ENCODE data around the gene LINC00305.

LINC00305 gene

GRCh38 chr18:64111950-64112349, 36.9 kb downstream of the LINC00305 start:
- DNase-seq: no peak

GRCh38 chr18:64110692-64111480, 38.0 kb downstream of the LINC00305 start:
- no peak for DNase-seq

DNA sequence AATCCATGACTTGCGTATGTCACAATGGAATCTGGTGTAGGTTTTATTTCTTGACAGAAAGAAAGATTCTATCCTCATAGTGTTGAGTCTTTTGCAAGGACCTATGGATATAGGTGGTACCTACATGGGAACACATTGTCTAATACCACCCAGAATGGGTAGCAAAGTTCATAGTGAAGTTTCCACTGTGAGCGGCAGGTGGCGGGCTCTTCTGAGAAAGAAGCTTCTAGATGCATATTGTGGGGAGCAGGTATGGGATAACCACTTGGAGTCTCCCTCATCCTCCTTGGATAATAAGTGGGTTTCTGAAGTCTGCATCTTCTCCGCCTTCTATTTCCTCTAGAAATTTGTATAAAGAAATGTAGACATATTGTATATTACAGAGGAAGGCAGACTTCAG, 44.9 kb downstream of the LINC00305 start:
- DNase-seq: no peak

DNA sequence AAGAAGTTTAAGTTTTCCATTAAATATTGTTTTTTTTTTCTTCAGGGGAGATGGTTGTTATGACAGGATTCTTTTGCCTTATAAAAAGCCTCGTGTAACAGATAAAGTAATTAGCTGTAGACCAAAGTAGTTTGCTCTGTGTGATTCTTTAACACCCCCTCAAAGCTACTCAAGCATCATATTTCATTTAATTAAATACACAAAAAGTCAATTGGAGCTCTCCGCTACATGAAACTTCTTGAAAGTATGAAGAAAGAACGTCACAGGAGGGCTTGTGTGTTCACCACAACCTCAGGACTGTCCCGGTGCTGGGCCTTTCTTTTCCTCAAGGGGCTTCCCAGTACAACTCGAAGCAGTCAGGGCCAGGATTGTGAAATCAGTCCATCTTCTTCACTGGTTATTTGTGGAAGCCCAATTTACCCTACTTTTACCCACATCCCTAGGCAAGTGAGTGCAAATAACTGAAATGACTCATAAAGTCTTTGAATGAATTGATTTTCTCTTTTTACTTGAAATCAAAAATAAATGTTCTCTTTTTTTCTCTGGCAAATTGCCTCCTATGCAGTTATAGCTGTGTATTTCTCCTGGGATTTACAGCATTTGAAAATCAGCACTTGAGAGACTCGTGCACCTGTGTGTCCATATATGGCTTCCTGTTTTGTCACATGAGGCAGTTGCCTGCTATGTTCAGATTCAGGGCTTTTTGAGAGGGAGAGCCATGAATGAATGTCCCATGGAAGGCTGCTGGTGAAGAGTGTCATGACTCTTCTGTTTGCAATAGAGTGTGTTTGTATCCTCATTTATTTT, 48.6 kb downstream of the LINC00305 start:
- DNase-seq: no peak

GRCh38 chr18:64099244-64099643, 49.6 kb downstream of the LINC00305 start:
- no peak for DNase-seq

- no peak for DNase-seq
These were observed 51.4 kb downstream of the LINC00305 start for GRCh38 chr18:64097497-64097896.

DNA sequence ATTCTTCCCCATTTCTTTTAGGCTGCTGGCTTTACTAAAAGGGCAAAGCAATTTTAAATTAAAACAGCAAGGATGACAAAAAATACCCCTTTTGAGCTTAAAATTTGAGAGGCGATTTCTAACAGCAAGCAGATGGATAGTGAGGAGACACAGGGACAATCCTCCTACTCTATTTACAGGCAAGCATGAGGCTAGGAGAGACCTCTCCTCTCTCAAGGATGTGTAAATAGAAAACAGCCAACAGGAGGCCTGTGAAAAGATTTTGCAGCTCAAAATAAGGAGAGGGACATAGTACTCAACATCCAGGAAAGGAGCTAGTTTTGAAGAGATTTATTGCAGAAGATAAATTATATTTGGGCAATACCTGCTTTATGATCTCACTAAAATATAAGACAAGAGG, 53.8 kb downstream of the LINC00305 start:
- no peak for DNase-seq

GRCh38 chr18:64094210-64094609, 54.7 kb downstream of the LINC00305 start:
- no peak for DNase-seq

DNA sequence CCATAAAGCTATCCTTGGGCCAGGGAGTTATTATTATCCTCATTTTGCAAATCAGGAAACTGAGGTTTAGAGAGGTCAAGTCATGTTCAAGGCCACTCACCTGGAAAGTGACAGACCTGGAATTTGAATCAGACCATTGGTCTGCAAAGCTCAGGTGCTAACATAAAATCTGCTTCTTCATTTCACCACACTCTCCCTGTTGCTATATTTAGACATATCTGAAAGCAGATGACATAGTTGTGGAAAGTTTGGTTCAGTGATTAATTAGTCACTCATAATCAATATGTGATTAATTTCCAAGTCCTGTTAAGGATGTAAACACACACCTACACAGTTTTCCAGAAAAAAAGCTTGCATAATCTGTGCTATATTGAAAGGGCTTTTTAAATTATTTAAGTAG, 57.4 kb downstream of the LINC00305 start:
- DNase-seq: no peak

GRCh38 chr18:64090876-64091275, 58.0 kb downstream of the LINC00305 start:
- DNase-seq: no peak

GRCh38 chr18:64083916-64084315, 65.0 kb downstream of the LINC00305 start:
- no peak for DNase-seq

DNA sequence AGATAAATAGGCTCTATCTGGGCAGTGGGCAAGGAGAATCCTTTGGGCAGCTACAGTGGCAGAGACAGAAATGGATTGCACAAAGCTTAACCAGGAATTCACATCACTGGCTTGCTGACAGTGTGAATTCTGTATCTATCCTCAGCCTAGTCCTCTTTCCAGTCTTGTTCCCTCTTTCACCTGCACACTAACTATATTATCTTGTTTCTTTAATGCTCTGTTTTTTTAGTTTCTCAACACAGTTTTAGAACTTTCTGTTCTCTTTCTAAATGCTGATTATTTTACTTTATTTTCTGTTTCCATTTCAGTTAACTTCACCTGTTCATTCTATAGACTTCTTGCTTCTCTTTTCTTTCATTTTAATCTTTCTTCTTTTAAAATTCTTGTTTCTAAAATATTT, 66.4 kb downstream of the LINC00305 start:
- DNase-seq: no peak

DNA sequence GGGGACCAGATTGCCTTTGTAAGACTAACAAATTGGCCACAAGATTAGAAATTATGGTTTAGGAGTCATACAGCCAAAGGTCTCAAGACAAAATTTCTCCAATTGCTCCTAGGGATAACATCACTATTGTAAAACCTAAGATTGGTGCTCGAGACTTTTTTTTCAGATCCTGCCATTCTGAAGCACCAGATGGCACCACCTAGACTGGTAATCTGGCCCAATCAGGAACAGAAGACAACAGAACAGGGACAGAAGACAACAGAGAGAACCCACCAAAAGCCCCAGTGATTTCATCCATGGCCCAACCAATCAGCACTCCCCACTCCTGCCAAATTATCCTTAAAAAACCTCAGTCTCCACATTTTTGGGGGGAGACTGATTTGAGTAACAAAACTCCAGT, 66.8 kb downstream of the LINC00305 start:
- DNase-seq: no peak

DNA sequence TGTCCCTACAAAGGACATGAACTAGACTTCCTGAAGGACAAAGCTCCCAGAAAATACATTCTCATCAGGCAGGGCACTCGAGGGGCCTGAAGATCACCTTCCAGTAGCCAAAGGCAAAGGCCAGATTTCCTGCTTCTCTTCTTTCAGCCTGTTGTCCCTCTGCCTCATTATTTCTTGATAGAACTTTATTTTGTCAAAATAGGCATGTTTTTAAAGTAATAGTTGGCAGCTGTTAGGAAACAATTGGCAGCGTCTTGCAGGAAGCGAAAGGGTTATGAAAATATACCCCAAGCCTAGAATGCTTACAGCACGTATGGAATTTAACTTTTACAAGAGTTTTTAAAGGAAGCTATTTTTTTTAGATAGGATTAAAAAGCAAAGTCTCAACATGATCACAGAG, 74.9 kb downstream of the LINC00305 start:
- no peak for DNase-seq

GRCh38 chr18:64055019-64055418, 93.9 kb downstream of the LINC00305 start:
- no peak for DNase-seq

DNA sequence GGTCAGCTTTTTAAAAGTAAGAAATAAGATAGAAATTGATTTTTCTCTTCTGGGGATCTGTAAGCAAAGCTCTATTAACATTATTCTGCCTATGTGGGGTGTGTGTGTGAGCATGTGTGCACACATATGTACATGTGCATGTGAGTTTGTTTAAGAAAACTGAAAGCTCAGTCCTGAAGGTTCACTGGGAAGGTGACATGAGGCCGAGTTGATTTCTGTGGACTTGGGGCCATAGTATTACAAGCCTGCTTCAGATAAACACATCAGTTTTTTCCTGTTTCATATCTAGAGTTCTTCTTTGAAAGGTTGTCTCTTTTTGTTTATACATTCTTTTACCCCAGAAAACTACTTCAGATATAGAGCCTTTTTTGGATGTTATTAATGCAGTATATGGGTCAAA, 95.6 kb downstream of the LINC00305 start:
- no peak for DNase-seq

DNA sequence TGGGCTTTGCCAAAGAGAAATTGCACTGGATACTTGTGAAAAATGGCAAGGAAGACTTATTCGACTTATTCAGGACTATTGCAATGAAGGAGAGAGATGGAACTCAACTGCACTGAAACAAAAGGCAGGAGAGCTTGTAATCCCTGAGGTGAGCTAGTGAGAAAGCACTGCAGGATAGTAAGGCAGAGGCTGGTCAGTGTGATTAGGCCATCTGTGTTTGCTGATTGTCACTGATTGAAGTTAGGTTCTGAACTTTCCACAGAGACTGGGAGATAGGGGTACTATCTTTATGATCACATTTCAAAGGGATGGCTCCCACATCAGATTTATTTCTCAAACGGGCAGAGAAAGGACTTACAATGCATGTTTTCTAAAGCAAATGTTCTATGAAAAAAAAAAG, 96.1 kb downstream of the LINC00305 start:
- DNase-seq: no peak

DNA sequence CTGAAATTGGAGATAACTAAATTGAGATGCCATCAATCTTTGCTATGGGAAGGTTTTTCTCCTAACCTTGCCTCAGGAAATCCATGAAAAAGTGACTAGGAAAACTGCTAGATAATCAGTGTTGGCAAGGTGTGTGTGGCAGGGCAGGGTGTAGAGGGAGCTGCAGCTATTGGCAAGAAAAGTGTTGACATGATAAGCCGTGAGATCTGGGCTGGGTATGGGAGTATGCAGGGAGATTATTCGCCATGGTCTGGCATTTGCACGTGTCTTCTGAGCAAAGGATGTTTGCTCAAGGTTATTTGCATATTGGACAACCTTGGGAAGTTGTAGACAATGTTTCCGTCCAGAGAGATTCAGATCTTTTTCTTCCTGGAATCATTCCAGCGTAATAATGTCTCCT, 104.3 kb downstream of the LINC00305 start:
- DNase-seq: no peak

GRCh38 chr18:64042728-64043358, 106.0 kb downstream of the LINC00305 start:
- no peak for DNase-seq

GRCh38 chr18:64037812-64038414, 111.0 kb downstream of the LINC00305 start:
- peak; percentile 21 for DNase-seq

GRCh38 chr18:64032312-64032711, 116.6 kb downstream of the LINC00305 start:
- no peak for DNase-seq

DNA sequence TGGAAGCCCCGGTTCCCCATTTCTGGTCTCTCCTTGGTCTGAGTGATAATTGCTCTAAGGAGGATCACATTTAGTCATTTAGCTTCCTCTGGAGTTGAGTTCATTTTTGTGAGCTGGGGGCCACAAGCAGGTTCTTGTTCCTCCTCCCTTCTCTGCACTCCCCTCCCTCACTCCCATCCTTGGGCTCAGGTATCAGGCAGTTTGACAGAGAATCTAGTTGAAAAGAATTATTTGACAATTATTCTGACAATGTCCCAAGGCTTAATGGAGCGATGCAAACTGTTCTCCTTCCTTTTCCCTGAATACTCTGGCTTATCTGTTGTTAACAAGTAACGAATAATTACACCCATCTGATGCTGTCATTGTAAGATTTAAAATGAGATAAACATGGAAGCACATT, 117.5 kb downstream of the LINC00305 start:
- DNase-seq: no peak
